ENCODE data around the gene L1CAM.

Gene L1CAM

DNA sequence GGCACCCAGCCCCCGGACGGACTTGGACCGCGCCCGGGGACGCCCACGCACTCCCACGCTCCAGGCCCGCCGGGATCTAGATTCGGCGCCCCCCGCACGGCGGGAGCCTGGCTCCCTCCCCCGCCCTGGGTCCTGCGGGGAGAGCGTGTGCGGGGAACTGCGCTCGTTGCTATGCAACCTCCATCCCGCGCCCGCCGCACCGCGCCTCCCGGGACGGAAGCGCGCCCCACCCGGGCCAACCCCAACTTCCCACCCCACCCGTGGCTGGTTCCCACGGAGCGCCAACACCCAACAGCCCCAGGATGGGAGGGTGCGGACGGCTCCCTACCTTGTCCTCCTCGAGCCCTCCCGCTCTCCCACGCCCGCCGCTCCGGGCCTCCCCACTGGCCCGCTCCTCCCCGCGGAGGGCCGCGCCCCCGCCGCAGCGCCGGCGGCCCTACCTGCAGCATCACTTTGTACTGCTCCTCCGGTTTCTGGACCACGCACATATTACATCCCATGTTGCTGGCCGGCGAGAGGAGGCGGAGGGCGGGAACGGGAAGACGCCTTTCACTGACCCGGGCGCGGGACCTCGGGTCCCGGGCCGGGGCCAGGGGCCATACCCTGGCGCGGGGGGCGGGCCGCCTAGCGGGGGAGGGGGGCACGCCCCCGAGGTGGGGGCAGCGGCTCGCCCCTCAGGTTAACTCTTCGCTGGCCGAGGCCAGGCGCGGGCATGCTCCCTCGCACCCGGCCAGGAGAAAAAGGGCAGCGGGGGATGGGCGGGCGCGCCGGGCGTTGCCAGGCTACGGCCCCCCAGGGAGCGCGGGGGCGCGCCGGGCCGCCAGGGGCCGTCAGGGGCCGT lies 56.0 kb downstream of the L1CAM start, which contains the start of gene PDZD4 (continued):
- TF ChIP-seq SP2 (tag by site-specific recombination; IDR thresholded peaks at IDR 0.05) (peak; percentile 31), GLIS2 (tag by site-specific recombination; IDR thresholded peaks at IDR 0.05) (peak; percentile 41; the same call in 1 of the 2 replicates), REPIN1 (tag by site-specific recombination; IDR thresholded peaks at IDR 0.05; ENCODE audit: low read depth) (no peak), ZNF121 (tag by site-specific recombination; IDR thresholded peaks at IDR 0.05) (no peak), PRDM1 (tag by site-specific recombination; IDR thresholded peaks at IDR 0.05) (no peak), ZNF157 (tag by site-specific recombination; IDR thresholded peaks at IDR 0.05) (no peak), ZNF266 (tag by site-specific recombination; IDR thresholded peaks at IDR 0.05; ENCODE audit: low read depth) (no peak), ZNF426 (tag by site-specific recombination; IDR thresholded peaks at IDR 0.05) (no peak), ZNF658 (tag by site-specific recombination; IDR thresholded peaks at IDR 0.05) (no peak), ZNF341 (tag by site-specific recombination; IDR thresholded peaks at IDR 0.05; ENCODE audit: low read depth) (peak; percentile 39), ZNF146 (tag by site-specific recombination; IDR thresholded peaks at IDR 0.05) (no peak), ZBTB48 (tag by site-specific recombination; IDR thresholded peaks at IDR 0.05) (no peak), ZNF777 (tag by site-specific recombination; IDR thresholded peaks at IDR 0.05; ENCODE audit: borderline replicate concordance) (no peak), ZNF239 (tag by site-specific recombination; IDR thresholded peaks at IDR 0.05) (no peak), ZNF114 (tag by site-specific recombination; IDR thresholded peaks at IDR 0.05) (no peak)
- TF ChIP-seq, protein P1, sequence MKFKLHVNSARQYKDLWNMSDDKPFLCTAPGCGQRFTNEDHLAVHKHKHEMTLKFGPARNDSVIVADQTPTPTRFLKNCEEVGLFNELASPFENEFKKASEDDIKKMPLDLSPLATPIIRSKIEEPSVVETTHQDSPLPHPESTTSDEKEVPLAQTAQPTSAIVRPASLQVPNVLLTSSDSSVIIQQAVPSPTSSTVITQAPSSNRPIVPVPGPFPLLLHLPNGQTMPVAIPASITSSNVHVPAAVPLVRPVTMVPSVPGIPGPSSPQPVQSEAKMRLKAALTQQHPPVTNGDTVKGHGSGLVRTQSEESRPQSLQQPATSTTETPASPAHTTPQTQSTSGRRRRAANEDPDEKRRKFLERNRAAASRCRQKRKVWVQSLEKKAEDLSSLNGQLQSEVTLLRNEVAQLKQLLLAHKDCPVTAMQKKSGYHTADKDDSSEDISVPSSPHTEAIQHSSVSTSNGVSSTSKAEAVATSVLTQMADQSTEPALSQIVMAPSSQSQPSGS (tag by site-specific recombination; IDR thresholded peaks at IDR 0.05; ENCODE audit: low read depth): no peak

DNA sequence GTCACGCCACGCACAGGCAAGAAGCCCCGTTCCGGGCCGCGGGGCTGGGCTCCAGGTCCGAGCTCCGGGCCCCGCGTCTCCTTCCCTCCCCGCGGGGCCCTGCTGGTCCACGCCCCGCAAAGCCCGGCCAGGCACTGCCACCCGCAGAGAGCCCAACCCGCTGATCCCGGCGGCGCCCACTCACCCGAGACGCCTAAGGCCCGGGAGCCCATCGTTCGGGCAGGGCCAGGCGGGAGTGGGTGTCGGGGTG lies 56.5 kb downstream of the L1CAM start:
- POLR2A ChIA-PET: interaction anchor here (1.4 kb wide), 1 partner anchor 10 kb away, joined by 9 read pairs; no protein-coding TSS in a partner anchor
- CTCF ChIA-PET: interaction anchor here (0.6 to 1.2 kb wide), 3 partner anchors 94 to 187 kb away, joined by 3 to 5 read pairs (median 4); no protein-coding TSS in a partner anchor
- H3K4me1 ChIP-seq (ENCODE audit: control insufficient read depth, insufficient read depth, low read length): no peaks in the 10 kb centered on the region
- H3K4me3 ChIP-seq (ENCODE audit: low read depth, low read length): peak overlapping the region; percentile 33
- TF ChIP-seq SCRT2 (tag by site-specific recombination; IDR thresholded peaks at IDR 0.05): no peak
- no peak for TF ChIP-seq ZNF2 (tag by site-specific recombination; IDR thresholded peaks at IDR 0.05)
- TF ChIP-seq ZXDB (tag by site-specific recombination; IDR thresholded peaks at IDR 0.05): no peak
- peak; percentile 98 for TF ChIP-seq ZNF449 (tag by site-specific recombination; IDR thresholded peaks at IDR 0.05)
- TF ChIP-seq ZNF302 (tag by site-specific recombination; IDR thresholded peaks at IDR 0.05; ENCODE audit: low read depth): no peak
- no peak for TF ChIP-seq ZNF146 (tag by site-specific recombination; IDR thresholded peaks at IDR 0.05)
- no peak for TF ChIP-seq ZNF416 (tag by site-specific recombination; IDR thresholded peaks at IDR 0.05)
- TF ChIP-seq ZNF248 (tag by site-specific recombination; IDR thresholded peaks at IDR 0.05): no peak
- TF ChIP-seq, protein P2, sequence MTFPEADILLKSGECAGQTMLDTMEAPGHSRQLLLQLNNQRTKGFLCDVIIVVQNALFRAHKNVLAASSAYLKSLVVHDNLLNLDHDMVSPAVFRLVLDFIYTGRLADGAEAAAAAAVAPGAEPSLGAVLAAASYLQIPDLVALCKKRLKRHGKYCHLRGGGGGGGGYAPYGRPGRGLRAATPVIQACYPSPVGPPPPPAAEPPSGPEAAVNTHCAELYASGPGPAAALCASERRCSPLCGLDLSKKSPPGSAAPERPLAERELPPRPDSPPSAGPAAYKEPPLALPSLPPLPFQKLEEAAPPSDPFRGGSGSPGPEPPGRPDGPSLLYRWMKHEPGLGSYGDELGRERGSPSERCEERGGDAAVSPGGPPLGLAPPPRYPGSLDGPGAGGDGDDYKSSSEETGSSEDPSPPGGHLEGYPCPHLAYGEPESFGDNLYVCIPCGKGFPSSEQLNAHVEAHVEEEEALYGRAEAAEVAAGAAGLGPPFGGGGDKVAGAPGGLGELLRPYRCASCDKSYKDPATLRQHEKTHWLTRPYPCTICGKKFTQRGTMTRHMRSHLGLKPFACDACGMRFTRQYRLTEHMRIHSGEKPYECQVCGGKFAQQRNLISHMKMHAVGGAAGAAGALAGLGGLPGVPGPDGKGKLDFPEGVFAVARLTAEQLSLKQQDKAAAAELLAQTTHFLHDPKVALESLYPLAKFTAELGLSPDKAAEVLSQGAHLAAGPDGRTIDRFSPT (tag by site-specific recombination; IDR thresholded peaks at IDR 0.05): peak; percentile 57; the same call in 1 of the 2 replicates
- no peak for TF ChIP-seq IKZF3 (tag by site-specific recombination; IDR thresholded peaks at IDR 0.05)
- peak; percentile 71 for TF ChIP-seq GLIS2 (tag by site-specific recombination; IDR thresholded peaks at IDR 0.05)
- no peak for TF ChIP-seq HOXA7 (CRISPR knock-in tag; IDR thresholded peaks at IDR 0.05; ENCODE audit: borderline replicate concordance)
- TF ChIP-seq ZIC2 (tag by site-specific recombination; IDR thresholded peaks at IDR 0.05): peak; percentile 66
- peak; percentile 93 for TF ChIP-seq ZBTB8A (tag by site-specific recombination; IDR thresholded peaks at IDR 0.05)
- H3K27ac ChIP-seq (ENCODE audit: extremely low read depth, low read depth, low read length): no peak overlapping the region
- no peaks in the 10 kb centered on the region for H3K36me3 ChIP-seq (ENCODE audit: control insufficient read depth in 2 of 2, insufficient read depth in 1 of 2, low read length in 2 of 2)
- no peaks in the 10 kb centered on the region for H3K9me3 ChIP-seq (ENCODE audit: control insufficient read depth, insufficient read depth, low read depth, low read length)

All from HEK293 (cell line).